ENCODE measurements around the gene TARDBP.
"Not testable (repeated sequence)": the region's sequence is repeated elsewhere in the genome, so short reads cannot be mapped to it uniquely, and the experiment has no call there.

Gene TARDBP

GRCh38 chr1:11042065-11042464 is 29.6 kb downstream of the TARDBP start:
- no peak for DNase-seq (ENCODE audit: low read depth, low spot score)

DNA sequence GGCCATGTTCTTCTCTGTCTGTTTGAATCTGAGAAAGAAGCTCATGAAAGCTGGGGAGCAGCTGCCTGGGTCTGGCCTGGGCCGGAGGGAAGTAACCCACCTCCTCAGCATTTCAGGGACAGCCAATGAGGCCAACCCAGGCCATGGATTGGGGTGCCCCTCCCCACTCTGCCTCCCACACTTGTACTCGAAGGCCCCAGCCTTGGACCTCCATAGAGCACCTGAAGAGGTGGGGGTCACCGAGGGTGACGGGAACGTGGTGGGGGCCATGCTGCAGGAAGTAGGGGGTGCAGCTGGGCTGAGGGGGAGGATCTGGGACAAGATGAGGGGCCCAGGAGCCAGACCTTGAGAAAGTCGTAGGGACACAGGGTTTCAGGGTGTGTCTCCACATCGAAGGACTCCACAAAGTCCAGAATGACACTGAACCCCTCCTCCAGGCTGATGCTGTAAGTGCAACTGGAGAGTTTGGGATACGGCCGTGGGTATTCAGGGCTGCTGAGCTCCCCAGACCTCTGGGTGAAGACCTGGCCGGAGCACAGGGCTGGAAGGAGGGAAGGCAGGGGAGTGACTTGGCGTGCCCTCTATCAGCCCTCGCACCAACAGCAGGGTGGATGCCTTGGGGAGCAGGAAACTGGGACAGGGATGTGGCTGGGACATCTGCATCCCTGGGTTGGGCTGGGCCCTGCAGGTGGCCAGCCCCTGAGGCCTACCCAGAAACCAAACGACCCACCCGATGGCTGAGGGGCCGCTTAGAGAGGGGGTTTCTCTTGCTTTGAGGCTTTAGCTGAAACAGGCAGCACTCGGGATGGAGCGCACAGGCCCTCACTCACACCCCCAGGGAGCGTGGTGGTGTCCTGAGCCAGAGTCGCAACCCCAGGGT is 30.8 kb downstream of the TARDBP start:
- DNase-seq (ENCODE audit: low read depth, low spot score), result no peak

GRCh38 chr1:11044086-11044848 is 31.8 kb downstream of the TARDBP start:
- no peak for DNase-seq (ENCODE audit: low read depth, low spot score)

GRCh38 chr1:11044849-11045427 is 32.5 kb downstream of the TARDBP start:
- DNase-seq (ENCODE audit: low read depth, low spot score), result no peak

DNA sequence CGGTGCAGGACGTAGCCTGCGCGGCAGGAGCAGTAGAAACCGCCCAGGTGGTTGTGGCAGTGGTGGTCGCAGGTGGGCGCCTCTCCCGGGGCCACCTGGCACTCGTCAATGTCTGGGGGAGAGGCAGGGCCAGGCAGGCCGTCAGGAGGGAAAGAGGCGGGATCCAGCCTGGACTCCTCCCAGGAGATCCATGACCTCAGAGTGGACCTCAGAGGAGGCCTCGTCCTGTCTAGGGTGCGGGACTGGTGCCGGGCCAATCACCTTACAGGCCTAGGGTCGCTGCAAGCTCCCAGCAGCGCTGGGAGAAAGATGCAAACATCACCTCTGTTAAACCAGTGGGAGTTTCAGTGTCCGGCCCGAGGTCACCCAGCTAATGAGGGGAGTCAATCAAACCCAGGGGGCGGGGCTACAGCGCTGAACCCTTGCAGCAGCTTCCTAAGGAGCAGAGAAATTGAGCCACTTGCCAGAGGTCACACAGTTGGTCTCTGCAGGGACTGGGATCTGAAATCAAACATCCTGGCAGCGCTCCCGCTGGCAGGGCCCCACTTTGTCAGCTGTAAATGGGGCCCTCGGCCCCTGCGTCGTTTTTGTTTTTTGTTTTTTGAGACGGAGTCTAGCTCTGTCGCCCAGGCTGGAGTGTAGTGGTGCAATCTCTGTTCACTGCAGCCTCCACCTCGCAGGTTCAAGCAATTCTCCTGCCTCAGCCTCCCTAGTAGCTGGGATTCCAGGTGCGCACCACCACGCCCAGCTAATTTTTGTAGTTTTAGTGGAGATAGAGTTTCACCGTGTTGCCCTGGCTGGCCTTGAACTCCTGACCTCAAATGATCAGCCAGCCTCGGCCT is 33.2 kb downstream of the TARDBP start:
- no peak for DNase-seq (ENCODE audit: low read depth, low spot score)

GRCh38 chr1:11046270-11046566 is 33.8 kb downstream of the TARDBP start:
- no peak for DNase-seq (ENCODE audit: low read depth, low spot score)

DNA sequence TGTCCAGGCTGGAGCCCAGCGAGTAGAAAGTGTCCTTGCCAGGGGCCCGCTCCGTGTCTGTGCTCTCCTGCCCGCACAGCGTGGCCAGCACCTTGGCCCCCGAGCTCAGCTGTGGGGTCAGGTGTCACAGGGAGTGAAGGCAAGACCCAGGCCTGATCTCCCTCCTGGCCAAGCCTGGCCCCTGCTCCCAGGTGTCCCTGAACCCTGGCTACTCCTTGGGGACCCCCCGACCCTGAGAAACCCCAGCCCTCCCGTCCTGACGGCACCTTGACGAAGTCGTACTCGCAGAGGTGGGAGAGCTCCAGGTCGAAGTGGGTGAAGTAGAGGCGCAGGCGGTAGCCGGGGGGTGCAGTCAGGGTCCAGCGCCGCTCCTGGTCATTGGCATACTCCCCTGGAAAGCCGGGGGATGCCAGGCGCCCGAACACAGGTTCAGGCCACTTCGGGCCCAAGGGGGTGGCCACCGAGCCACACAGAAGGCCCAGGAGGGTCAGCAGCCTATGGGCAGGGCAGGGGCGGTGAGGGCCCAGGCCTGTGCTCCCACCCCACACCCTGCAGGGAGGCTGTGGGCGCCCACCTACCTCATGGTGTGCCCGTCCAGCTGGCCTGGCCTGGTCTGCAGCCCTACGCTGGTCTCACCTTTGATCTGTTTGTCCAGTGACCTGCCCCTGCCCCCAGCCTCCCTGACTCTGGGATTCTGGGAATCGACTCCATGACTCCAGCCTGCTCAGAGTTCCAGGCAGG is 34.3 kb downstream of the TARDBP start, which contains the start of gene MASP2:
TSS of gene MASP2 (minus strand) at position 615 of the 741 bp plus-strand sequence. CDS start at position 583, 32 bp downstream.
- no peak for DNase-seq (ENCODE audit: low read depth, low spot score)

DNA sequence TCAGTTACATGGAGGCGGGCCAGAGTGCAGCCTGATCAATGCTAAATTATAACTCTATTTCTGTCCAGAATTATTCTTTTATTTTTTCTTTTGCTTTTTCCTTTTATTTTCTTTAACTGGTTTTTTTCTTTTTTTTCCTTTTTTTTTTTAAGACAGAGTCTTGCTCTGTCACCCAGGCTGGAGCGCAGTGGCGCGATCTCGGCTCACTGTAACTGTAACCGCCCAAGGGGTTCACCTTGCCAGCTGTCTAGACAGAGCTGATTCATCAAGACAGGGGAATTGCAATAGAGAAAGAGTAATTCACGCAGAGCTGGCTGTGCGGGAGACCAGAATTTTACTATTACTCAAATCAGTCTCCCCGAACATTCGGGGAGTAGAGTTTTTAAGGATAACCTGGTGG is 38.7 kb downstream of the TARDBP start:
- DNase-seq (ENCODE audit: low read depth, low spot score), result not testable (repeated sequence)

DNA sequence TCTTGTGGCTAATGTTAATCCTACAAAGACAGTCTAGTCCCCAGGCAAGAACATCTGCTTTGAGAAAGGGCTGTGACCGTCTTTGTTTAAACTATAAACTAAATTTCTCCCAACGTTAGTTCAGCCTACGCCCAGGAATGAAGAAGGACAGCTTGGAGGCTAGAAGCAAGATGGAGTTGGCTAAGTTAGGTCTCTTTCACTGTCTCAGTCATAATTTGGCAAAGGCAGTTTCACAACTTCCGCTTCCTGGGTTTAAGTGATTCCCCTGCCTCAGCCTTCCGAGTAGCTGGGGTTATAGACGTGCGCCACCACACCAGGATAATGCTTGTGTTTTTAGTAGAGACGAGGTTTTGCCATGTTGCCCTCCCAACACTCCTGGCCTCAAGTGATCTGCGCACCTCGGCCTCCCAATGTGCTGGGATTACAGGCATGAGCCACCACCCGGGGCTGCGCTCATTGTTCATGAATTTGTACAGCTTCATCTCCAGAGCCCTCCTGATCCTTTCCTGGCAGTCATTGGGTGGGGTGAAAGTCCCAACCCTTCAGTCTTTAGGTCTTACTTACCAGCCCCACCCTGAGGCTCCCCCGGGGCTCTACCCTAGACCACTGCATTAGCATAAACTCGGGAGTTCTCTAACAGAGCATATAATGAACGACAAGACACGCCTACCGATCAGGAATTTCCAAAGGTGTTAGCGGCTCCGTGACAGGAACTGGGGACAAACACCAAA is 39.5 kb downstream of the TARDBP start:
- DNase-seq (ENCODE audit: low read depth, low spot score), result no peak

- DNase-seq (ENCODE audit: low read depth, low spot score), result no peak
Measured at GRCh38 chr1:11052839-11053757, 40.6 kb downstream of the TARDBP start.

GRCh38 chr1:11053758-11054137 is 41.3 kb downstream of the TARDBP start:
- DNase-seq (ENCODE audit: low read depth, low spot score), result no peak

GRCh38 chr1:11054181-11054580 is 41.7 kb downstream of the TARDBP start:
- DNase-seq (ENCODE audit: low read depth, low spot score), result no peak

DNA sequence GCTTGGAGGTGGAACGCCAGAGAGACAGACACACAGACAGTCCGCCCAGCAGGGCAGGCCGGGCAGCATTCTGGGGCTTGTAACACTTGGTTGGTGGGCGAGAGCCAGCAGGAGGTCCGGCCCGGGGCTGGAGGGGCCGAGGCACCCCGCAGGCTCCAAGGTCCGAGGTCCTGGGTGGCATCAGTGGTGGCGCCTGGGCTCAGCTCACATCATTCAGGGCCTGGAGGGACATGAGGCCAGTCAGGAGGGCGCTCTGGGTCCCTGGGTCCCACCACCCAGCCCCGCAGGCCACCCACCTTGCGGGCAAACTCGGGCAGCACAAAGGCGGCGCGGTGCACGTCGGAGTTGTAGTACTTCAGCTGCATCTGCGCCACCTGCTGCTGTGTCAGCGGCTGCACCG is 42.2 kb downstream of the TARDBP start:
- DNase-seq (ENCODE audit: low read depth, low spot score), result no peak

GRCh38 chr1:11055676-11056075 is 43.2 kb downstream of the TARDBP start:
- no peak for DNase-seq (ENCODE audit: low read depth, low spot score)

DNA sequence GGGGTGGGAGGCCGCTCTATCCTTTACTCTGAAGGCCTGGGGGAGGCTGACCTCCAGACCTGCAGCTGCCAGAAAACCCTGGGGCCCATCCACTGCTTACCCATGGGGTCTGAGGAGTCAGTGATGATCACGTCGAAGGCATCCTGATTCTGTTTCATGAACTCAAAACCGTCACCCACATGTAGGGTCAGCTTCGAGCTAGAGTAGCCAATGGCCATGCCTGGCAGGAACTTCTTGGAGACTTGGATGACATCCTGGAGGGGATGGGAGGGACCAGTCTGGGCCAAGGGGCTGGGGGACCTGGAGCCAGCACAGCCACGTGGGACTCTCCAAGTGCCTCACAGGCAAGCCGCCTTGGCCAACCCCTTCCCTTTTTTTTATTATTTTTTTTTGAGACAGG is 44.0 kb downstream of the TARDBP start:
- no peak for DNase-seq (ENCODE audit: low read depth, low spot score)

DNA sequence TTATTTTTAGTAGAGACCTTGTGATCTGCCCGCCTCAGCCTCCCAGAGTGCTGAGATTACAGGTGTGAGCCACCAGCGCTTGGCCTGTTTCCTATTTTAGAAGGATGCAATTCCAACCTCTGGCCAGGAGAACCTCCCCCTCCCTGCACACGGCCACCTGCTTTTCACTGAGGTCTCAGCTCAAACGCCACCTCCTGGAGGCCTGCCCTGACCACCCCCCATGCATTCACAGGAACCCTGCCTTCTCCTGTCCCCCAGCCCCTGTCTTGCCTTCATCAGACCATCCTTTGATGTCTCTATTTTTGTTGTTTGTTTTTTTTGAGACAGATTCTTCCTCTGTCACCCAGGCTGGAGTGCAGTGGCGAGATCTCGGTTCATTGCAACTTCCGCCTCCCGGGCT is 45.0 kb downstream of the TARDBP start:
- DNase-seq (ENCODE audit: low read depth, low spot score), result no peak

GRCh38 chr1:11058026-11058425 is 45.6 kb downstream of the TARDBP start:
- no peak for DNase-seq (ENCODE audit: low read depth, low spot score)

- DNase-seq (ENCODE audit: low read depth, low spot score), result no peak
Measured at GRCh38 chr1:11058595-11059154, 46.2 kb downstream of the TARDBP start.
